GM12878 (cell line): ENCODE data around the gene POMZP3. TPM values are rescaled to one million over a fixed set of nuclear protein-coding genes. Genes with fewer than 3 reads are reported as not detected.
"Not testable (repeated sequence)": the region's sequence is repeated elsewhere in the genome, so short reads cannot be mapped to it uniquely, and the experiment has no call there.

Source experiments
- ATAC-seq: fragments of 200-7000 bp; cut with Tn5 transposase; 3 replicates; pipeline ENCODE4 v1.9.1; 2020; ENCODE audit warnings: mild to moderate bottlenecking, moderate library complexity
- BruUV-seq: library from RNA; stranded (reverse); fragments of 400-500 nt; replicated peaks from 2 replicates; lab custom pipeline; 2021; lab: Mats Ljungman, UMichigan
- CTCF ChIA-PET: fragments of 300-600 bp; sonication (Branson Sonifier 250); formaldehyde crosslinking; extraction: SDS; loops from one replicate; lab custom pipeline; 2021; ENCODE audit warnings: inconsistent platforms; lab: Yijun Ruan, JAX
- POLR2A ChIA-PET: fragments of 350-600 bp; formaldehyde crosslinking; extraction: SDS; loops from one replicate; lab custom pipeline; 2021; ENCODE audit warnings: inconsistent platforms; lab: Charles Lee
- RAD21 ChIA-PET: fragments of 300-600 bp; sonication (Branson Sonifier 250); formaldehyde crosslinking; loops from one replicate; lab custom pipeline; 2023; ENCODE audit warnings: antibody characterized with exemption; ENCODE audit not compliant: unreplicated experiment; lab: Charles Lee
- SMC1A ChIA-PET: fragments of 300-600 bp; sonication (Branson Sonifier 250); formaldehyde crosslinking; loops from one replicate; lab custom pipeline; 2023; ENCODE audit not compliant: unreplicated experiment, uncharacterized antibody; lab: Charles Lee
- DNase-seq: peaks from one replicate; pipeline ENCODE4 v3.0.0-alpha.2; 2011; ENCODE audit warnings: low read depth, low spot score
- FAIRE-seq: peaks from 3 replicates; lab custom pipeline; 2011; peaks lifted over from hg19 to GRCh38; lab: Jason Lieb, UNC
- H2AFZ ChIP-seq: 2 replicates; pipeline ENCODE4 v1.6.0; 2011; ENCODE audit warnings: low read depth, low read length, control low read depth; ENCODE audit not compliant: control insufficient read depth
- H3K27ac ChIP-seq: 2 replicates; pipeline ENCODE4 v1.5.1; 2011; ENCODE audit warnings: control low read depth; ENCODE audit not compliant: control insufficient read depth, insufficient read depth
- H3K27me3 ChIP-seq, 2 experiments: replicated peaks in 1 of 2; 2 replicates each; pipeline versions ENCODE4 v1.6.0 to v1.6.1; 2011; ENCODE audit warnings: low read length in 1 of 2; ENCODE audit not compliant: control insufficient read depth in 2 of 2, insufficient read depth in 2 of 2
- H3K36me3 ChIP-seq, 2 experiments: 2 replicates each; pipeline ENCODE4 v1.5.1; 2011; ENCODE audit warnings: low read length in 1 of 2; ENCODE audit not compliant: control insufficient read depth in 2 of 2, insufficient read depth in 2 of 2
- H3K4me1 ChIP-seq: 2 replicates; pipeline ENCODE4 v1.6.1; 2011; ENCODE audit warnings: mild to moderate bottlenecking, low read length, moderate library complexity, mixed read lengths; ENCODE audit not compliant: control insufficient read depth, insufficient read depth
- H3K4me2 ChIP-seq: 2 replicates; pipeline ENCODE4 v1.6.0; 2011; ENCODE audit warnings: control low read depth; ENCODE audit not compliant: control insufficient read depth, insufficient read depth
- H3K4me3 ChIP-seq: fragments of 200-600 bp; sonication (generic); 2 replicates; pipeline ENCODE4 v1.5.1; 2016
- H3K79me2 ChIP-seq: 2 replicates; pipeline ENCODE4 v1.6.0; 2011; ENCODE audit warnings: low read length; ENCODE audit not compliant: control insufficient read depth, insufficient read depth
- H3K9ac ChIP-seq: 2 replicates; pipeline ENCODE4 v1.8.0; 2011; ENCODE audit warnings: low read length, control low read depth, mixed read lengths; ENCODE audit not compliant: control insufficient read depth, insufficient read depth
- H3K9me3 ChIP-seq: replicated peaks from 3 replicates; pipeline ENCODE4 v1.5.1; 2011; ENCODE audit warnings: mild to moderate bottlenecking, low read length; ENCODE audit not compliant: control insufficient read depth, insufficient read depth
- H4K20me1 ChIP-seq: 2 replicates; pipeline ENCODE4 v1.6.0; 2011; ENCODE audit not compliant: control insufficient read depth, insufficient read depth
- SPI1 ChIP-seq: IDR thresholded peaks from 2 replicates; pipeline ENCODE4 v1.6.1; 2011; ENCODE audit warnings: low read depth, mild to moderate bottlenecking, low read length, moderate library complexity, borderline replicate concordance; ENCODE audit not compliant: insufficient read depth
- WGBS: methylation state at CpG from one replicate; pipeline ENCODE4 v1.1.6; 2016; ENCODE audit warnings: low lambda C conversion rate; ENCODE audit not compliant: insufficient replicate concordance, insufficient coverage; ENCODE audit errors: missing lambda C conversion rate; 5-methylcytosine and 5-hydroxymethylcytosine counted together
- in situ Hi-C: fragments of 300-500 bp; cut with MboI; formaldehyde crosslinking; loops from 9 replicates; pipeline ENCODE4 v1.14.3; 2018; ENCODE audit warnings: mixed read lengths
- intact Hi-C: fragments of 100-400 bp; cut with micrococcal nuclease; formaldehyde crosslinking; loops from one replicate; pipeline ENCODE4 v1.14.2; 2022; ENCODE audit not compliant: unreplicated experiment
- polyA plus RNA-seq, 11 experiments: library from polyadenylated mRNA; depleted of rRNA in 4 of 11; unstranded in 6 of 11; stranded (reverse) in 5 of 11; fragments of >200 nt; fragmentation: Nextera tagmentation in 4 of 11; fragmentation: Illumina TruSeq in 1 of 11; extraction: Ambion mirVana in 4 of 11; extraction: Trizol in 1 of 11; gene quantifications; 1 replicate in 1 of 11; 2 replicates in 10 of 11; pipeline versions ENCODE4 v1.2.1 to v1.2.3, GENCODE V29; 2011 to 2016; ENCODE audit warnings: inconsistent platforms in 2 of 11, missing spikeins in 2 of 11, low read depth in 1 of 11
- total RNA-seq, 4 experiments: library from RNA; depleted of rRNA in 3 of 4; stranded (reverse); fragments of >200 nt in 3 of 4; fragmentation: Illumina TruSeq in 1 of 4; extraction: Trizol in 1 of 4; gene quantifications; 2 replicates each; pipeline versions ENCODE4 v1.2.1 to v1.2.3, GENCODE V29; 2013 to 2021

The POMZP3 gene
- total and polyA plus RNA-seq, 10 of the 15 experiments (the other 5 are each of a cell fraction or from before 2014, with no cell fraction given): 2.4 to 12.6 (median 5.1) TPM

DNA sequence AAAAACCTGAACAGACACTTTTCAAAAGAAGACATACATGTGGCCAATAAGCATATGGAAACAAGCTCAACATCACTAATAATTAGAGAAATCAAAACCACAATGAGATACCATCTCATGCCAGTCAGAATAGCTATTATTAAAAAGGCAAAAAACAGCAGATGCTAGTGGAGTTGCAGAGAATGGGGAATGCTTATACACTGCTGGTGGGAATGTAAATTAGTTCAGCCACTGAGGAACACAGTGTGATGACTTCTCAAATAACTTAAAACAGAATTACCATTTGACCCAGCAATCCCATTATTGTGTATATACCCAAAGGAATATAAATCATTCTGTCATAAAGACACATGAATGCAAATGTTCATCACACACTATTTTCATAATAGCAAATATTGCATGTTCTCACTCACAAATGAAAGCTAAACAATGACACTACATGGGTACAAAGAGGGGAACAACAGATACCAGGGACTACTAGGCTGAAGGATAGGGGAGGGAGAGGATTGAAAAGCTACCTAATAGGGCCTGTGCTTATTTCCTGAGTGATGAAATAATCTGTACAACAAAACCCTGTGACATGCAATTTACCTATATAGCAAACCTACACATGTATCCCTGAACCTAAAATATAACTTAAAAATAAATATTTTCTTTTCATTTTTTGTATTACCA, 28.4 kb downstream of the POMZP3 start:
- ATAC-seq: peak; percentile 37; the same call in 1 of the 3 replicates
- H3K4me1 ChIP-seq, CTCF ChIA-PET, H4K20me1 ChIP-seq, SMC1A ChIA-PET, H3K9me3 ChIP-seq, H3K4me2 ChIP-seq, H3K79me2 ChIP-seq, DNase-seq, H3K27ac ChIP-seq, H3K4me3 ChIP-seq, H2AFZ ChIP-seq, RAD21 ChIA-PET, intact Hi-C loops, in situ Hi-C loops, H3K36me3 ChIP-seq, FAIRE-seq, H3K27me3 ChIP-seq, BruUV-seq, H3K9ac ChIP-seq: not testable (repeated sequence)
- POLR2A ChIA-PET: interaction anchor here (0.6 to 0.7 kb wide), 2 partner anchors 286 to 792 kb away, joined by 3 to 5 read pairs; no protein-coding TSS in a partner anchor

DNA sequence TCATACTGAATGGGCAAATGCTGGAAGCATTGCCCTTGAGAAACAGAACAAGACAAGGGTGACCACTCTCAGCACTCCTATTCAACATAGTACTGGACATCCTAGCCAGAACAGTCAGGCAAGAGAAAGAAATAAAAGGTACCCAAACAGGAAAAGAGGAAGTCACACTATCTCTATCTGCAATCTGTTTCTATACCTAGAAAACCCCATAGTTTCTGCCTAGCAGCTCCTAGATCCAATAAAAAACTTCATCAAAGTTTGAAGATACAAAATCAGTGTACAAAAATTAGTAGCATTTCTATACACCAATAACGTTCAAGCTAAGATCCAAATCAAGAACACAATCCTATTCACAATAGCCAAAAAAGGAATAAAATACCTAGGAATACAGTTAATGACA, 29.8 kb downstream of the POMZP3 start:
- H3K9me3 ChIP-seq, H3K27me3 ChIP-seq, intact Hi-C loops, SMC1A ChIA-PET, CTCF ChIA-PET, H3K4me1 ChIP-seq, DNase-seq, POLR2A ChIA-PET, H3K79me2 ChIP-seq, H3K4me3 ChIP-seq, FAIRE-seq, H3K9ac ChIP-seq, H3K27ac ChIP-seq, H2AFZ ChIP-seq, H4K20me1 ChIP-seq, RAD21 ChIA-PET, H3K4me2 ChIP-seq, H3K36me3 ChIP-seq, in situ Hi-C loops, BruUV-seq: not testable (repeated sequence)
- TF ChIP-seq SPI1: peak; percentile 64; the same call in 1 of the 2 replicates
- WGBS: 42% methylated on average over 1 of the region's 1 CpG
- ATAC-seq: peak; percentile 63

DNA sequence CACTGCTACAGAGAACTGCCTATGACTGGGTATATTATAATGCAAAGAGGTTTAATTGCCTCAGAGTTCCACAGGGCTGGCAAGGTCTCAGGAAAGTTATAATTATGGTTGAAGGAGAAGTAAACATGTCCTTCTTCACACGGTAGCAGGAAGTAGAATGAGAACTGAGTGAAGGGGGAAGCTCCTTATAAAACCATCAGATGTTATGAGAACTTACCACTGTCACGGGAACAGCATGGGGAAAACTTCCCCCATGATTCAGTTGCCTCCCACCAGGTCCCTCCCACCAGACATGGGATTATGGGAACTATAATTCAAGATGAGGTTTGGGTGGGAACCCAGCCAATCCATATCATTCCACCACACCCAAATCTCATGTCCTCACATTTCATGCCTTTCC, 34.4 kb downstream of the POMZP3 start:
- DNase-seq, H3K27me3 ChIP-seq, H3K27ac ChIP-seq, H3K4me1 ChIP-seq, H3K4me3 ChIP-seq, RAD21 ChIA-PET, CTCF ChIA-PET, intact Hi-C loops, in situ Hi-C loops, H3K79me2 ChIP-seq, H3K9me3 ChIP-seq, ATAC-seq, H3K36me3 ChIP-seq, H3K9ac ChIP-seq, FAIRE-seq, POLR2A ChIA-PET, H4K20me1 ChIP-seq, SMC1A ChIA-PET, H2AFZ ChIP-seq, BruUV-seq, H3K4me2 ChIP-seq: not testable (repeated sequence)
- 68% methylated on average over 2 of the region's 2 CpGs for WGBS
